Stimulated activated memory B cell treated with anti-CD40 and anti-IgM and Interleukin-4, amounts not matched to agents 10 μg/mL and 1 μg/mL and 100 μg/mL, for 72 hours (primary cell): ENCODE results near the gene HOXD11.
A peak's percentile ranks its signal among the peaks of the same experiment; 100 is the strongest.

Experiments
- ATAC-seq: fragments of 150-1000 bp; cut with Tn5 transposase; 2 replicates; pipeline ENCODE4 v1.10.0; 2021
- H3K27ac Mint-ChIP-seq: one replicate; pipeline ENCODE4 v1.8.0; 2022; ENCODE audit warnings: mild to moderate bottlenecking, mixed read lengths
- H3K27me3 Mint-ChIP-seq: one replicate; pipeline ENCODE4 v1.8.0; 2022; ENCODE audit warnings: mixed read lengths
- H3K36me3 Mint-ChIP-seq: one replicate; pipeline ENCODE4 v1.8.0; 2022; ENCODE audit warnings: mixed read lengths
- H3K4me1 Mint-ChIP-seq: one replicate; pipeline ENCODE4 v1.8.0; 2022; ENCODE audit warnings: mixed read lengths
- H3K4me3 Mint-ChIP-seq: one replicate; pipeline ENCODE4 v1.8.0; 2022; ENCODE audit warnings: mild to moderate bottlenecking, moderate library complexity, mixed read lengths
- H3K9me3 Mint-ChIP-seq: one replicate; pipeline ENCODE4 v1.8.0; 2022; ENCODE audit warnings: mixed read lengths

The HOXD11 gene

DNA sequence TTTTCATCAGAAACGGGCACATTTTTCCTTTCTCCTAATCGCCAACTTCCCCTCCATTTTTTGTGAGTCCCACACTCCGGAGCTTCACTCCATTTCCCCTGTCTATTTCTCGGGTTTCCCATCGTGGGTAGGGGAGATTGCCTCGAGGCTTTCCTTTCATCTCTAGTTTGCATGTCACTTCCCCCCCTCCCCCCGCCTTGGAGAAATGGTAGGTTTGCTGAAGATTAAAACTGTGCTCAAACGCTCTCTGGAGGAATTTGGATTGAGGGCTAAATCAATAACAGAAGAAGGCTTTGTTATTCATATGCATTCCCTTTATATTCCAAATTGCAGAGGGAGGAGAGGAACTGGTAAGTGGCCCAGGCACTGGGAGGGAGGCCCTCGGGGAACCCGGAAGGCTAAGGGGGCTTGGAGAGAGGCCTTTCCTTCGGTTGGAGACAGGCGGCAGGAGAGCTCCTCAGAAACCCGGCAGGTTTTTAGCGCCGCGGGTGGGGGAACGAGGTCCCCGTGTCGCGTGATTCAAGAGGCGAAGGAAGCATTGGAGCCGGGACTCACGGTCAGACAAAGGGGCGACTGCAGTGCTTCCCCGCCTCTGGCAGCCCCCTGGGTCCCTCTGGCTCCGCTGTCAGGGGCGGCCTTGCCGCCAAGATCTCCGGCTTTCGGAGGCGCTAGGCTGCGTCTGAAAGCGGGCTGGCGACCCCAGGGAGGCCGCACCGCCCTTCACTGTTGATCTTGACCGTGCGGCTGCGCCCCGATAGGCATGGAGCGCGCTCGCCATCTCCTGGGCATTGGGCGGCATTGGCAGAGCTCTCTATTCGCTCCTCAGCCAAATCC lies 9.9 kb upstream of the HOXD11 start:
- Mint-ChIP-seq H3K4me1 (peaks cover 17% of the 10 kb centered on the region), H3K27me3 (peaks cover 87% of the 10 kb centered on the region), H3K4me3 (peak overlapping the region; percentile 73), H3K9me3 (no peaks in the 10 kb centered on the region), H3K27ac (no peak overlapping the region), H3K36me3 (no peaks in the 10 kb centered on the region)
- peak; percentile 61 for ATAC-seq

DNA sequence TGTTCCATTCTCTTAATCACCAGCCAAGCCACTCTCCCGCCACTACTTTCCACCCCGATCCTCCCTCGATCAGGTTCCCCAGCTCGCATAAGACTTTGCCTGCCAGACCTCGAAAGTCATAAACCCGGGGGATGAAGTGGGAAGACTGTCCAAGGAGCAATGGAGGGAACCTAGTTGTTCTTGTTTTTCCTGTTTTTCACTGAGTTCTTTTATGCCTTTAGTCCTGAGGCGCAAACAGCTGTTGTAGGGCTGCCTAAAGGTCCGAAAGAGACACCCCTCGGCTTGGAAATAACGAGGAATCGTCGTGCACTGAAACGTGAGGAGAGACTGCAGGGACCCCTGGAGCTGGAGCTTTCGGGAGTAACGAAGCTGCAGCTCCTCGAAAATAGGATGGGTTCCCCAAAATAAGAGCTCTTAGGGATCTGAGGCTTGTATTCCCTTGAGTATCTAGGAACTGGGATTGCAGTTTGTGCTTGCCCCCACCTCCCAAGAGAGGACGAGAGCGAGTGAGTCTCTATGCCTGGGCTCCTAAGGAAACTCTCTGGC lies 9.2 kb upstream of the HOXD11 start:
- no peaks in the 10 kb centered on the region for H3K36me3 Mint-ChIP-seq
- H3K9me3 Mint-ChIP-seq = no peaks in the 10 kb centered on the region
- H3K4me1 Mint-ChIP-seq = peaks cover 17% of the 10 kb centered on the region
- H3K4me3 Mint-ChIP-seq = peak overlapping the region; percentile 73
- no peak overlapping the region for H3K27ac Mint-ChIP-seq
- ATAC-seq = no peak
- peaks cover 92% of the 10 kb centered on the region for H3K27me3 Mint-ChIP-seq

DNA sequence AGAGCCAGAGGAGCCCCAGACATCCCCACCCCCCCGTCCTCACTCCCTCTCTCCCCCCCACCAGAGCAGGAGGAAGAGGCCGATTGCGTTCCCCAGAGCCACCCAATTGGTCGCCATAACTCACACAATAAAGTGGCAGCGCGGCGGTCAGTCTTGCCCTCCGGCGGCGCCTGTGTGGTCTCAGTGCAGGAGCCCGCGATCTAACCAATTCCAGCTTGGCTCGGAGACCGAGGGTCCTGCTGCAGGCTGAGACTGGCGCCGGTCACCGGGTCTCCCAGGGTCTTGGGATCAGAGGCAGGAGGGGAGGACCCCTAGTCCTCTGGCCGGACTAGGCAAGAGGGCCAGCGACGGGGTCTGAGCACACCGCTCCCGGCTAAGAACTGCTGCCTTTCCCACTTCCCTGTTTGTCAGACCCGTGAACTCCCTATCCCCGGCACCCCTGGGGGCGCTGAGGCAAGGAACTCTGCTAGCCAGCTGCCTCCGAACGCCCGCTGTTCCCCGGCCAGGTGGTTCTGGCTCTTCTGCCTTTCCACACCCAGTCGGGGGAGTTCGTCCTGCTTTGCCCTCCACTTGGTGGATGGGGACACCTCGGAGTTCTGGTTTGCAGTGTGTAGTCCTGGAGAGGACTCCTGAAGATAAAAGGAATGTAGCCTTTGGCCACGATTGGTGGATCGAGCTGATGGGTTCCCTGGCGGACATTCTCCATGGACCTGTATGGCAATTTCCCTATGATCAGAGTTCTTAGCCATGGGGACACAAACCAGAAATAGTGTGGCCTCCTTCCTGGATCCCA lies 8.5 kb upstream of the HOXD11 start:
- Mint-ChIP-seq H3K27ac (no peak overlapping the region), H3K36me3 (no peaks in the 10 kb centered on the region), H3K27me3 (peaks cover 92% of the 10 kb centered on the region), H3K4me3 (no peak overlapping the region), H3K9me3 (no peaks in the 10 kb centered on the region), H3K4me1 (peaks cover 17% of the 10 kb centered on the region)
- ATAC-seq = no peak

DNA sequence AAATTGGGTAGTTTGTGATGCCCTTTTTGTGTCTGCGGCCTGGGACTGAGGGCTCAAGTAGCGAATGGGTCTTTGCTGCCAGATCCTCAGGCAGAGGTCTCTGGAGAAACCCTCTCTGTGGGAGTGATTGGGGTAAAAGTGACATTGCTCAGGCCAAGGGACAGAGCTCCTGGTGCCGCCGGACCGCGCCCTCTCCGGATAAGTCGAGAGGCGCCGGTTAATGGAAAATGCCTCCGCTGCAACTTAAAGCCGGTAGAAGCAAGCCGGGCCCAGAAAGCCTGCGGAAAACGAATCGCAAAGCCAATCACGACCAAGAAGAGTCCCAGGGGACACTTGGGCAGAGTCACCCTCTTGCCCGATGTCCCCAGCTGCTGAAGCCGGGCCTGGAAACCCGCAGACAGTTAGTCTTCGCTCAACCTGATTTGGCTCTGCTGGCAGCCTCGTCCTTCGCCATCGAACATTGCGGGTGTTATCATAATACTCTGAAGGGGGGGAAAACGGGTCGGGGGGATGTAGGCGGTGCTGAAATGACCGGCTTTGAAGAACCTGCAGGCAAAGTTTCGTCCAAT lies 7.8 kb upstream of the HOXD11 start:
- Mint-ChIP-seq H3K9me3 (no peaks in the 10 kb centered on the region), H3K4me1 (peaks cover 17% of the 10 kb centered on the region), H3K4me3 (no peak overlapping the region), H3K36me3 (no peaks in the 10 kb centered on the region), H3K27ac (no peak overlapping the region), H3K27me3 (peaks cover 92% of the 10 kb centered on the region)
- no peak for ATAC-seq

DNA sequence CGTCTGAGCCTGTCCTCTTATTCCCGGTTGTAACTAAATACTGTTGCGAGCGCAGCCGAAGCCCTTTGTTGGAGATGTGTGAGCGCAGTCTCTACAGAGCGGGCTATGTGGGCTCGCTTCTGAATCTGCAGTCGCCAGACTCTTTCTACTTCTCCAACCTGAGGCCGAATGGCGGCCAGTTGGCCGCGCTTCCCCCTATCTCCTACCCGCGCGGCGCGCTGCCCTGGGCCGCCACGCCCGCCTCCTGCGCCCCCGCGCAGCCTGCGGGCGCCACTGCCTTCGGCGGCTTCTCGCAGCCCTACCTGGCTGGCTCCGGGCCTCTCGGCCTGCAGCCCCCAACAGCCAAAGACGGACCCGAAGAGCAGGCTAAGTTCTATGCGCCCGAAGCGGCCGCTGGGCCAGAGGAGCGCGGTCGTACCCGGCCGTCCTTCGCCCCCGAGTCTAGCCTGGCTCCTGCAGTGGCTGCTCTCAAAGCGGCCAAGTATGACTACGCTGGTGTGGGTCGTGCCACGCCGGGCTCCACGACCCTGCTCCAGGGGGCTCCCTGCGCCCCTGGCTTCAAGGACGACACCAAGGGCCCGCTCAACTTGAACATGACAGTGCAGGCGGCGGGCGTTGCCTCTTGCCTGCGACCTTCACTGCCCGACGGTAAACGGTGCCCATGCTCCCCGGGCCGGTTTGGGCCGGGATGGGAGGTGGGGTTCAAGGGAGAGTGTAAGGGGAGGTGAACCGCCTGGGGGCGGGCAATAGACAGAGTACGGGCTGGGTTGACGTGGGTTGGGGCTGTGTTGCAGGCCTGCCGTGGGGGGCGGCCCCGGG lies 7.1 kb upstream of the HOXD11 start, which contains the start of gene HOXD12:
Gene HOXD12 (plus strand): TSS at position 68 of the 819 bp plus-strand sequence. CDS start 7 bp downstream, at position 75.
- peaks cover 17% of the 10 kb centered on the region for H3K4me1 Mint-ChIP-seq
- no peaks in the 10 kb centered on the region for H3K9me3 Mint-ChIP-seq
- no peaks in the 10 kb centered on the region for H3K36me3 Mint-ChIP-seq
- peaks cover 92% of the 10 kb centered on the region for H3K27me3 Mint-ChIP-seq
- no peak within 1 kb of the TSS for H3K4me3 Mint-ChIP-seq
- H3K27ac Mint-ChIP-seq = no peak within 1 kb of the TSS
- no peak for ATAC-seq

DNA sequence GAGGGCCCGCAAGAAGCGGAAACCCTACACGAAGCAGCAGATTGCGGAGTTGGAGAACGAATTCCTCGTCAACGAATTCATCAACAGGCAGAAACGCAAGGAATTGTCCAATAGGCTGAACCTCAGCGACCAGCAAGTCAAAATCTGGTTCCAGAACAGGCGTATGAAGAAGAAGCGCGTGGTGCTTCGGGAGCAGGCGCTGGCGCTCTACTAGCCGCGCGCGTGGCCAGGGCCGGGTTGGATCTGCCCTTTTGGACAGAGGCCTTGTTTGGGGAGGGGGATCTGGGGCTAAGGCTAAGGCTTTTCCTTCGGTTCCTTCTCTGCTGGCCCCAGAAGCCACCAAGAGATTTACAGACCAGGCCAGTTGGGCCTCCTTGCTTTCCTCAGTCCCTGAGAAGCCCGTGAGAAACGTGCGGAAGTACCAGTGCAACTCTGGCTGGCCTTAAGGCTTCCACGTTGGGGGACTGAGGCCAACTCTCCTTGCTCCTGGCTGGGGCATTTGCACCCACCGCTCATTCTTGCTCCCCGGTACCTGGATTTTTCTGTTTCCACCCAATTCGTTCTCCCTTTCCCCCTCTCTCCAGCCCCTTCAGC lies 6.4 kb upstream of the HOXD11 start:
- Mint-ChIP-seq H3K4me3 (no peak overlapping the region), H3K9me3 (no peaks in the 10 kb centered on the region), H3K36me3 (no peaks in the 10 kb centered on the region), H3K4me1 (peaks cover 17% of the 10 kb centered on the region), H3K27ac (no peak overlapping the region), H3K27me3 (peaks cover 92% of the 10 kb centered on the region)
- ATAC-seq = no peak

DNA sequence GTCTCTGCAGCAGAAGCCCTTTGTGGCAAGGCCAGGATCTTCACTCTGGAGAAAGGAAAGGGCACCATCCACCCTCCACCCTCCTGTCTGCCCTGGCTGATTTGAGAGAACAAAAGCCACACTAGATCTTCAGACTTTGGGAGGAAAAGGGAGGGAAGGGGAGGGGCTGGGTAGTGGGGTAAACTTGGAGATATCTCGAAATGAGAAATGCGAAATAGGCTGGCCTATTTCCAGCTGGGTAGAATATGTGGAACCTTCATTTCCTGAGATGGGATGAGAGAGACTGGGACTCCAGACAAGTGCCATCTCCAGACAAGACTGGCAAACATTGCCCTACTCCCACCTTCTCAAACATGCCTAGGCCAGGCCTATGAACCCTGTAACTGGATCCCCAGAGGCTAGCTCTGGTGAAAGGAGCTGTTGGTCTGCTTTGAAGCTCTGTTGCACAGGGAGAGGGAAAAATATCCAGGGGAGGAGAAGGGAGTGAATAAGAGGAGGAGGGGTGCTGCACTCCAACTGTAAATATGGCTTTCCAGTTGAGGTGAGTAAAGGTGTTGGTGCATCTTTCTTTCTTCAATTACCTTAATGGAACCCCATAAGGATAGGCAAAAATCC lies 5.8 kb upstream of the HOXD11 start:
- no peak overlapping the region for H3K4me3 Mint-ChIP-seq
- no peaks in the 10 kb centered on the region for H3K36me3 Mint-ChIP-seq
- no peak for ATAC-seq
- H3K27me3 Mint-ChIP-seq = peaks cover 97% of the 10 kb centered on the region
- peaks cover 23% of the 10 kb centered on the region for H3K4me1 Mint-ChIP-seq
- peaks cover 4% of the 10 kb centered on the region for H3K9me3 Mint-ChIP-seq
- no peak overlapping the region for H3K27ac Mint-ChIP-seq

DNA sequence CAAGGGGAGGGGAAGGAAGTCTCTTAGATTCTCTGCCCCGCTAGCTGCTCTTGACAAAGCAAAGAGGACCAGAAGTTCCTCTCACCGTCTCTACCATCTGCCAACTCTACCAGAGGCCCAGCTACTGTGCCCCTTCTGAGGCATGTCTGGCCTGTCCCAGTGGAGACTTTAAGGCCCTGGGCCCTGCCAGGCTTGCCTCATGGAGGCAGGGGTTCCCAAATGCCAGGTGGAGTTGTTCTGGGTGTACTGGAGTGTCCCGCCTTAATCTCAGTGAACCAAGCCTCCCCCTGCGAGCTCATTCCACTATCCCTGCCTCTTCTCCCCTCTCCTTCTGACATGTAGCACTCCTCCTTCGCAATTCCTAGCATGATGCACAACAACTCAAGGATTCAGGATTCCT lies 5.2 kb upstream of the HOXD11 start:
- no peak overlapping the region for H3K27ac Mint-ChIP-seq
- H3K27me3 Mint-ChIP-seq = peaks cover 96% of the 10 kb centered on the region
- peaks cover 19% of the 10 kb centered on the region for H3K4me1 Mint-ChIP-seq

DNA sequence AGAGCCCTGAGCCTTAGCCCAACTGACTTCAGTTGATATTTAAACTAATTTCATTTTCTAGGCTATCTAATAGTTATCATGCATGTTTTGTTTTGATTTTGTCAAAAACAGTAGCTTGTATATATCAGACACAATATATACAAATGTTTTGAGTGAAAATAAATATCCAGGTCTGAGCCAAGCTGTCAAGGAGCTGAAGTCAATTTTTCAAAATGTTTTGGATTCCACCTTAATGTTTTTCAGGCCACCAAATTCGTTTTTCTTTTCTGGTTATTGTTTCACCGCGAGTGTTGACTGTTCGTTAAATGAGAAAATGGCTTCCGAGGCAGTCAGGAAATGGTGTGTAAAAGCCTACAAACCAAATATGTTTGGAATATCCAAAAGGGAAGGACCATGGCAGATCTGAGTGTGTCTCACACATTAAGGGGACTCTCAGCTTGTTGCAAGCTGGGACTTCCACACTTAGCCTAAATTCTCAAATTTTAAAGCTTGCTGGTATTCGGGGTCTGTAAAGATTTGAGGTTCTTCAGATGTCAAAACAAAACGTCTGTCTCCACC lies 4.7 kb upstream of the HOXD11 start:
- Mint-ChIP-seq H3K9me3 (peaks cover 4% of the 10 kb centered on the region), H3K4me3 (no peak overlapping the region), H3K27me3 (peaks cover 91% of the 10 kb centered on the region), H3K27ac (no peak overlapping the region), H3K36me3 (no peaks in the 10 kb centered on the region), H3K4me1 (peaks cover 14% of the 10 kb centered on the region)
- no peak for ATAC-seq

More for the DNA sequence above, 5.2 kb upstream of the HOXD11 start:
- no peaks in the 10 kb centered on the region for H3K36me3 Mint-ChIP-seq
- ATAC-seq = no peak
- no peak overlapping the region for H3K4me3 Mint-ChIP-seq
- H3K9me3 Mint-ChIP-seq = peaks cover 4% of the 10 kb centered on the region

DNA sequence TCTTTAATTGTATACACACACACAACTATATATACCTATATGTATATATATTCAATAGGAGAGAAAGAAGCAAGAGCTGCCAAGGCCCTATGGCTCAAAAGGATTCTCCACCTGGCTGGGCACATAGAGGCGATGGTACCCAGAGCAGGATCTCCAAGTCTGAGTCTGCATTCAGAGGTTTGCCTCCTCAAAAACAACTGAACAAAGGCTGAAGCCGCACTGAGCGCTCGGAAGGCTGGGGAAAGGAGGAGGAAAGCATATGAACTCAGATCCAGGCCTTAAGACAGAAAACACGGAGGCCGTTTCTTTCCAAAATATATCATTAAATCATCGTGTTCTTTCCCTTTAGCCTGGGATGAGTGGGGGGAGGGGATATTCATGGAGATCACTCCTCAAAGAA lies 3.9 kb upstream of the HOXD11 start:
- Mint-ChIP-seq H3K36me3 (no peaks in the 10 kb centered on the region), H3K4me3 (no peak overlapping the region), H3K4me1 (peaks cover 8% of the 10 kb centered on the region), H3K9me3 (peaks cover 4% of the 10 kb centered on the region), H3K27ac (no peak overlapping the region), H3K27me3 (peaks cover 83% of the 10 kb centered on the region)
- ATAC-seq = no peak

DNA sequence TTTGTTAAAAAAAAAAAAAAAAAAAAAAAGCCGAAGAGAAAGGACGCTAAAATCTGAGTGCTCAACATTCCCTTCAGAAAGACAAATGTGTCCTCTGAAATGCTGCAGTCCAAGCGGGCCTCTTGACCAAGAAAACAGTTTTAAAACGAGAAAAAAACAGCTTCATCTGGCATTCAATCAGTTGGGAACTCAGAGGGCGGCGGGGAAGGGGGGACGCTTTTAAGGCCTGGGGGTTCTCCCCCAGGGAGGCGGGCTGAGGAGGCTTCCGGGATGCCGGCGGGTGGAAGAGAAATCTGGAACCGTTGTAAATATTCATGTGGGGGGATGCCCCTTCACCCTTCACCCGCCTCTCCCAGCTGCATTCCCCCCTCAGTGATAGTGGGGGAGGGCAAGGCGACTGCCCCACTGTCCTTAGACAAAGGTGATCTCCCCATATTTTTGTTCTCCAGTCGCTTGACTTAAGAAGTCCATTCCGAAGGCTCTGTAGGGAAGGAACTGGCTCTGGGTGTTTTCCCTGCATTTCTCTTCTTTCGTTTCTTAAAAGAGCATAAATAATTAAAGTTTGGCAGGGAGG lies 3.3 kb upstream of the HOXD11 start:
- Mint-ChIP-seq H3K36me3 (no peaks in the 10 kb centered on the region), H3K4me1 (peaks cover 8% of the 10 kb centered on the region), H3K27ac (no peak overlapping the region), H3K27me3 (peaks cover 80% of the 10 kb centered on the region), H3K9me3 (peaks cover 4% of the 10 kb centered on the region), H3K4me3 (no peak overlapping the region)
- ATAC-seq = no peak

DNA sequence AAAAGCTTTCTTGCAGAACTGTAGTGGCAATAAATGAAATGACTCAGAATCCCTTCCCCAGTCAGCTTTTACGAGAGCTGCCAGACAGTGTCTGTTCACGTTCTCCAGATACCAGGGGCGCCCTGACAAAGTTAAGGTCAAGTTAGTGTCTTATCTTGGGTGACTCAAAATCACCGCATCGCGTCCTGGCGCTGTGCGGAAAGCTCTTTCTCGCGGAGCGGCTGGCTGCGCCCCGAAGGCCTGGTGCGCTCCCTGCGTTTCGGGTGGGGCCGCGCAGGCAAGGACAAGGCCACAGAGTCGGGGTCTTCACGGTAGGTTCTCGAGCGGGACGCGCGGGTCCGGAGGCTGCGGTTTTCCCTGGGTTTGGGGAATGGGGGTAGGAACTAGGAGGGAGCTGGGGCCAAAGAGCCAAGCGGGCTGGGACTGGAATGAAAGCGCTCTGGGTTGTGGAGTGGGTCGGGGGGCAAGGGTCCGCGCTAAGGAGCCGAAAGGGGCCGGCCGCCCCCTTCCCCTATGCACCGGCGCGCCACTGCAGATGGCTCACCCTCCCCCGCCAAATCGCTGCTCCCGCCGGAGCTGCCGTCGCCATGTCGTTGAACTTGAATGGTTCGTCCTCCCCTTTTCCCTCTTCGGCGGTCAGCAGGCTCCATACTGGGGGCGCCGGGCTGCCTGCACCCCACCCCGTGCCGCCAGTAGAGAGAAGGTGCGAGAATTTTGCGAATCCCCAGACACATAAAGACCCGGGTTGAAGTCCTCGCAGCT lies 2.6 kb upstream of the HOXD11 start:
- no peak for ATAC-seq
- Mint-ChIP-seq H3K27ac (no peak overlapping the region), H3K36me3 (no peaks in the 10 kb centered on the region), H3K4me3 (no peak overlapping the region), H3K27me3 (peaks cover 80% of the 10 kb centered on the region), H3K9me3 (peaks cover 4% of the 10 kb centered on the region), H3K4me1 (peaks cover 8% of the 10 kb centered on the region)
